Gastroesophageal sphincter (tissue), 4 donors: ENCODE measurements around the gene FKBP9. TPM values are rescaled to one million over a fixed set of nuclear protein-coding genes. Genes with fewer than 3 reads are reported as not detected.

ENCODE experiments used
- ATAC-seq: fragments of 150-250 bp; one replicate; pipeline ENCODE4 v1.9.1; 2016; ENCODE audit warnings: mild to moderate bottlenecking, moderate library complexity
- H3K27ac ChIP-seq, 4 donors: fragments of 200-600 bp; sonication (generic) in 3 of 4; 1 replicate in 3 of 4; 2 replicates in 1 of 4; pipeline ENCODE4 v1.5.1; 2016 to 2019
- H3K27me3 ChIP-seq: fragments of 200-600 bp; sonication (generic); one replicate; pipeline ENCODE4 v1.5.1; 2019
- H3K36me3 ChIP-seq, 2 donors: fragments of 200-600 bp; sonication (generic); one replicate each; pipeline ENCODE4 v1.5.1; 2019; ENCODE audit warnings: control low read depth in 1 of 2
- H3K4me1 ChIP-seq, 3 donors: fragments of 200-600 bp; sonication (generic); 1 replicate in 2 of 3; 2 replicates in 1 of 3; pipeline ENCODE4 v1.5.1; 2016 to 2019; ENCODE audit warnings: control low read depth in 2 of 3
- H3K4me3 ChIP-seq, 2 donors: fragments of 200-600 bp; sonication (generic); one replicate each; pipeline ENCODE4 v1.5.1; 2019; ENCODE audit warnings: mild to moderate bottlenecking in 1 of 2, moderate library complexity in 1 of 2
- H3K9me3 ChIP-seq, 3 donors: fragments of 200-600 bp; sonication (generic); one replicate each; pipeline ENCODE4 v1.5.1; 2017 to 2019; ENCODE audit warnings: control low read depth in 2 of 3
- CTCF ChIP-seq, 4 experiments: fragments of 200-600 bp in 2 of 4; fragments of 450-650 bp in 2 of 4; sonication (generic) in 1 of 4; IDR thresholded peaks; one replicate each; pipeline ENCODE4 v1.5.1; 2017 to 2019; ENCODE audit warnings: antibody characterized with exemption in 4 of 4, mild to moderate bottlenecking in 2 of 4, moderate library complexity in 2 of 4
- EP300 ChIP-seq: sonication (generic); formaldehyde crosslinking; IDR thresholded peaks from one replicate; pipeline ENCODE4 v1.6.1; 2017; ENCODE audit warnings: antibody characterized with exemption, mild to moderate bottlenecking
- POLR2A ChIP-seq, 2 donors: fragments of 450-650 bp; IDR thresholded peaks; one replicate each; pipeline ENCODE4 v1.6.1; 2017; ENCODE audit warnings: antibody characterized with exemption in 2 of 2, mild to moderate bottlenecking in 2 of 2, moderate library complexity in 1 of 2
- POLR2AphosphoS5 ChIP-seq: sonication (generic); formaldehyde crosslinking; IDR thresholded peaks from one replicate; pipeline ENCODE4 v1.6.1; 2017; ENCODE audit warnings: antibody characterized with exemption
- WGBS, 2 donors: methylation state at CpG; one replicate each; pipeline ENCODE4 v1.1.5; 2018; ENCODE audit warnings: low coverage in 1 of 2; 5-methylcytosine and 5-hydroxymethylcytosine counted together
- total RNA-seq, 4 donors: library from RNA; depleted of rRNA; stranded (reverse); fragments of >200 nt; gene quantifications; one replicate each; pipeline ENCODE4 v1.1.0, GENCODE V29; 2016

The FKBP9 gene
- total RNA-seq, 4 donors from 2014 or later: 94.8 to 141 (median 135) TPM

- H3K27ac ChIP-seq: no peak overlapping the region
- peaks cover 0 to 64% (median 5%) of the 10 kb centered on the region in 3 donors for H3K4me1 ChIP-seq
- no peaks in the 10 kb centered on the region for H3K9me3 ChIP-seq
- no peaks in the 10 kb centered on the region for H3K36me3 ChIP-seq
- no peak overlapping the region for H3K4me3 ChIP-seq
- no peak for ATAC-seq
- 89 to 100% methylated on average over 2 to 3 of the region's 3 CpGs for WGBS, 2 donors
- no peak for TF ChIP-seq EP300
- H3K27me3 ChIP-seq: no peaks in the 10 kb centered on the region
Measured at GRCh38 chr7:33048257-33048656, 91.0 kb downstream of the FKBP9 start.

GRCh38 chr7:33048704-33049103 lies 91.5 kb downstream of the FKBP9 start:
- ATAC-seq: no peak
- 88 to 100% methylated on average over 1 of the region's 1 CpG for WGBS, 2 donors
- no peaks in the 10 kb centered on the region for H3K9me3 ChIP-seq
- no peaks in the 10 kb centered on the region for H3K36me3 ChIP-seq
- H3K4me3 ChIP-seq: no peak overlapping the region
- H3K4me1 ChIP-seq: peaks cover 0 to 61% (median 5%) of the 10 kb centered on the region in 3 donors
- H3K27me3 ChIP-seq: no peaks in the 10 kb centered on the region
- no peak for TF ChIP-seq POLR2AphosphoS5
- no peak for TF ChIP-seq POLR2A (IDR thresholded peaks at IDR 0.05)
- no peak for TF ChIP-seq EP300
- no peak for TF ChIP-seq CTCF (IDR thresholded peaks at IDR 0.05)
- no peak overlapping the region for H3K27ac ChIP-seq

- Histone ChIP-seq H3K27ac (peak overlapping the region; percentile 39 to 58 (median 48)), H3K4me1 (peaks cover 0 to 52% (median 5%) of the 10 kb centered on the region in 3 donors), H3K36me3 (no peaks in the 10 kb centered on the region), H3K4me3 (no peak overlapping the region), H3K27me3 (no peaks in the 10 kb centered on the region), H3K9me3 (no peaks in the 10 kb centered on the region)
- TF ChIP-seq EP300 (no peak), CTCF (IDR thresholded peaks at IDR 0.05) (peak; percentile 57 to 69 (median 68)), POLR2A (IDR thresholded peaks at IDR 0.05) (no peak)
- 11% methylated on average over 1 of the region's 1 CpG; no CpG with 5 or more reads in 1 of the 2 donors for WGBS, 2 donors
- no peak for ATAC-seq
Measured at GRCh38 chr7:33050535-33051318, 93.5 kb downstream of the FKBP9 start.

GRCh38 chr7:33053721-33054120 lies 96.5 kb downstream of the FKBP9 start:
- TF ChIP-seq POLR2AphosphoS5: no peak
- TF ChIP-seq EP300: no peak
- no peak for TF ChIP-seq CTCF (IDR thresholded peaks at IDR 0.05)
- TF ChIP-seq POLR2A (IDR thresholded peaks at IDR 0.05): no peak
- Histone ChIP-seq H3K4me3 (no peak overlapping the region), H3K36me3 (peaks cover 0 to 9% of the 10 kb centered on the region in 2 donors), H3K4me1 (peaks cover 0 to 50% (median 5%) of the 10 kb centered on the region in 3 donors), H3K27me3 (no peaks in the 10 kb centered on the region), H3K27ac (no peak overlapping the region), H3K9me3 (no peaks in the 10 kb centered on the region)
- no peak for ATAC-seq
- WGBS, 2 donors: 11 to 67% methylated on average over 1 of the region's 1 CpG

- no peak overlapping the region for H3K4me3 ChIP-seq
- no peak overlapping the region for H3K27ac ChIP-seq
- H3K4me1 ChIP-seq: peaks cover 0 to 53% (median 5%) of the 10 kb centered on the region in 3 donors
- H3K36me3 ChIP-seq: peaks cover 0 to 9% of the 10 kb centered on the region in 2 donors
- H3K9me3 ChIP-seq: no peaks in the 10 kb centered on the region
- ATAC-seq: no peak
- 69 to 88% methylated on average over 2 of the region's 2 CpGs for WGBS, 2 donors
- no peak for TF ChIP-seq CTCF (IDR thresholded peaks at IDR 0.05)
- TF ChIP-seq POLR2AphosphoS5: no peak
- TF ChIP-seq EP300: no peak
- TF ChIP-seq POLR2A (IDR thresholded peaks at IDR 0.05): no peak
- no peaks in the 10 kb centered on the region for H3K27me3 ChIP-seq
Measured at GRCh38 chr7:33054261-33054964, 97.2 kb downstream of the FKBP9 start.
